Endothelial cell of umbilical vein (primary cell): ENCODE results near the gene CA6. TPM values are rescaled to one million over a fixed set of nuclear protein-coding genes. Genes with fewer than 3 reads are reported as not detected.
"Not testable (repeated sequence)": the region's sequence is repeated elsewhere in the genome, so short reads cannot be mapped to it uniquely, and the experiment has no call there.

Experiments
- BruUV-seq: library from RNA; stranded (reverse); fragments of 400-500 nt; replicated peaks from 2 replicates; lab custom pipeline; 2021; lab: Mats Ljungman, UMichigan
- CTCF ChIA-PET: fragments of 300-600, 350-600 bp; sonication (Branson Sonifier 250); formaldehyde crosslinking; loops from one replicate; lab custom pipeline; 2021; ENCODE audit warnings: antibody characterized with exemption, inconsistent platforms; lab: Charles Lee
- POLR2A ChIA-PET: fragments of 300-600, 350-600 bp; sonication (Branson Sonifier 250); formaldehyde crosslinking; loops from one replicate; lab custom pipeline; 2021; ENCODE audit warnings: antibody characterized with exemption, inconsistent platforms; lab: Charles Lee
- DNase-seq: peaks from one replicate; pipeline ENCODE4 v3.0.0-alpha.2; 2011; ENCODE audit warnings: low read depth, low spot score
- FAIRE-seq: peaks from 2 replicates; lab custom pipeline; 2011; peaks lifted over from hg19 to GRCh38; lab: Jason Lieb, UNC
- H2AFZ ChIP-seq: 2 replicates; pipeline ENCODE4 v1.6.0; 2012; ENCODE audit warnings: low read depth, low read length, control low read depth, inconsistent platforms
- H3K27ac ChIP-seq: 2 replicates; pipeline ENCODE4 v1.5.1; 2011; ENCODE audit warnings: low read depth, mild to moderate bottlenecking, control low read depth, low read length, moderate library complexity; ENCODE audit not compliant: insufficient read depth
- H3K27me3 ChIP-seq, 2 experiments: 2 replicates each; pipeline versions ENCODE4 v1.6.0 to v1.6.1; 2011; ENCODE audit warnings: low read length in 2 of 2, mixed read lengths in 1 of 2; ENCODE audit not compliant: control insufficient read depth in 2 of 2, insufficient read depth in 2 of 2
- H3K36me3 ChIP-seq, 2 experiments: 2 replicates in 1 of 2; 3 replicates in 1 of 2; pipeline ENCODE4 v1.5.1; 2011; ENCODE audit warnings: low read length in 2 of 2, mild to moderate bottlenecking in 1 of 2, moderate library complexity in 1 of 2; ENCODE audit not compliant: control insufficient read depth in 2 of 2, insufficient read depth in 2 of 2; ENCODE audit errors: extremely low read depth in 1 of 2
- H3K4me1 ChIP-seq: 3 replicates; pipeline ENCODE4 v1.5.1; 2011; ENCODE audit warnings: mild to moderate bottlenecking, low read length; ENCODE audit not compliant: control insufficient read depth, insufficient read depth; ENCODE audit errors: extremely low read depth
- H3K4me2 ChIP-seq: 2 replicates; pipeline ENCODE4 v1.6.1; 2011; ENCODE audit warnings: low read length, control low read depth, mixed read lengths; ENCODE audit not compliant: insufficient read depth
- H3K4me3 ChIP-seq, 3 experiments: fragments of 200-600 bp in 1 of 3; sonication (generic), shearing (Covaris generic) in 1 of 3; replicated peaks in 1 of 3; 2 replicates each; pipeline ENCODE4 v1.5.1; 2011 to 2016; ENCODE audit warnings: control low read depth in 3 of 3, low read length in 3 of 3, mild to moderate bottlenecking in 2 of 3, inconsistent platforms in 1 of 3, low read depth in 1 of 3, moderate library complexity in 1 of 3; ENCODE audit not compliant: insufficient read depth in 1 of 3
- H3K79me2 ChIP-seq: 2 replicates; pipeline ENCODE4 v1.6.0; 2012; ENCODE audit warnings: low read length, inconsistent platforms; ENCODE audit not compliant: control insufficient read depth, insufficient read depth
- H3K9ac ChIP-seq: replicated peaks from 2 replicates; pipeline ENCODE3; 2011; ENCODE audit warnings: low read length, control low read depth; ENCODE audit not compliant: insufficient read depth; ENCODE audit errors: extremely low read depth
- H3K9me1 ChIP-seq: replicated peaks from 3 replicates; pipeline ENCODE4 v1.6.0; 2011; ENCODE audit warnings: mild to moderate bottlenecking, low read length; ENCODE audit not compliant: control insufficient read depth, insufficient read depth; ENCODE audit errors: extremely low read depth
- H3K9me3 ChIP-seq: replicated peaks from 2 replicates; pipeline ENCODE4 v1.5.1; 2012; ENCODE audit warnings: low read length, inconsistent platforms; ENCODE audit not compliant: control insufficient read depth, insufficient read depth
- H4K20me1 ChIP-seq: replicated peaks from 2 replicates; pipeline ENCODE3; 2011; ENCODE audit warnings: mild to moderate bottlenecking, low read length; ENCODE audit not compliant: control insufficient read depth, insufficient read depth; ENCODE audit errors: extremely low read depth
- dilution Hi-C: fragments of 300-500 bp; cut with MboI; formaldehyde crosslinking; loops from one replicate; pipeline ENCODE4 v1.15.0; 2019; ENCODE audit warnings: low sequenced_read_pairs; ENCODE audit not compliant: extremely low pct_ligation_motif_present
- intact Hi-C: fragments of 100-400 bp; cut with micrococcal nuclease; formaldehyde crosslinking; loops from one replicate; pipeline ENCODE4 v1.10.0; 2022
- polyA plus RNA-seq, 4 experiments: library from polyadenylated mRNA; depleted of rRNA in 3 of 4; stranded (reverse) in 3 of 4; unstranded in 1 of 4; fragments of >200 nt; gene quantifications; 2 replicates each; pipeline versions ENCODE4 v1.2.1 to v1.2.3, GENCODE V29; 2011 to 2012; ENCODE audit warnings: missing spikeins in 1 of 4
- total RNA-seq: library from RNA; stranded (reverse); gene quantifications from 2 replicates; pipeline ENCODE4 v1.2.3, GENCODE V29; 2021

Gene CA6
- total and polyA plus RNA-seq, 2 donors (not counting 3 experiments of a cell fraction or from before 2014, with no cell fraction given): not detected

- intact Hi-C loops: loop anchor here (1.0 kb wide), 1 partner anchor 76 kb away; no protein-coding TSS in a partner anchor
- H3K4me3 ChIP-seq, H4K20me1 ChIP-seq, H3K4me2 ChIP-seq, H3K9me1 ChIP-seq, H3K27me3 ChIP-seq, dilution Hi-C loops, H3K9ac ChIP-seq, H2AFZ ChIP-seq, BruUV-seq, H3K4me1 ChIP-seq, H3K36me3 ChIP-seq, H3K9me3 ChIP-seq, DNase-seq, H3K27ac ChIP-seq, POLR2A ChIA-PET, H3K79me2 ChIP-seq: not testable (repeated sequence)
- CTCF ChIA-PET: interaction anchor here (0.9 to 2.3 kb wide), 5 partner anchors 10 to 108 kb away, joined by 3 to 41 read pairs (median 19); no protein-coding TSS in a partner anchor
- FAIRE-seq: peak; percentile 31
These were observed 48.5 kb downstream of the CA6 start for GRCh38 chr1:8993962-8994675.

GRCh38 chr1:9001534-9002214 is 56.0 kb downstream of the CA6 start:
- H3K27me3 ChIP-seq, H3K9me1 ChIP-seq, H4K20me1 ChIP-seq, FAIRE-seq, CTCF ChIA-PET, dilution Hi-C loops, H2AFZ ChIP-seq, DNase-seq, BruUV-seq, POLR2A ChIA-PET, H3K9ac ChIP-seq, H3K36me3 ChIP-seq, H3K9me3 ChIP-seq, H3K79me2 ChIP-seq, H3K27ac ChIP-seq, H3K4me3 ChIP-seq, H3K4me2 ChIP-seq, H3K4me1 ChIP-seq: not testable (repeated sequence)
- intact Hi-C loops: loop anchor here (10.0 kb wide), 1 partner anchor 193 kb away; no protein-coding TSS in a partner anchor

DNA sequence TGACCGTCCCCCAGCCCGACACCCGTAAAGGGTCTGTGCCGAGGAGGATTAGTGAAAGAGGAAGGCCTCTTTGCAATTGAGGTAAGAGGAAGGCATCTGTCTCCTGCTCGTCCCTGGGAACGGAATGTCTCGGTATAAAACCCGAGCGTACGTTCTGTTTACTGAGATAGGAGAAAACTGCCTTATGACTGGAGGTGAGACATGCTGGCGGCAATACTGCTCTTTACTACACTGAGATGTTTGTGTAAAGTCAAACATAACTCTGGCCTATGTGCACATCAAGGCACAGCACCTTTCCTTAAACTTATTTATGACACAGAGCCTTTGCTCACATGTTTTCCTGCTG is 56.5 kb downstream of the CA6 start:
- H3K79me2 ChIP-seq, H3K36me3 ChIP-seq, H3K4me1 ChIP-seq, H3K27ac ChIP-seq, H3K9me1 ChIP-seq, FAIRE-seq, H3K9ac ChIP-seq, H3K27me3 ChIP-seq, dilution Hi-C loops, H4K20me1 ChIP-seq, CTCF ChIA-PET, H3K4me3 ChIP-seq, BruUV-seq, H3K9me3 ChIP-seq, H3K4me2 ChIP-seq, POLR2A ChIA-PET, H2AFZ ChIP-seq, DNase-seq: not testable (repeated sequence)
- intact Hi-C loops: loop anchor here (10.0 kb wide), 1 partner anchor 193 kb away; no protein-coding TSS in a partner anchor
